Measurements from ENCODE around the gene MLPH. TPM values are rescaled to one million over a fixed set of nuclear protein-coding genes. Genes with fewer than 3 reads are reported as not detected.

MLPH gene
- total and polyA plus RNA-seq, 2 donors (not counting 1 experiment from before 2014, with no cell fraction given): not detected

DNA sequence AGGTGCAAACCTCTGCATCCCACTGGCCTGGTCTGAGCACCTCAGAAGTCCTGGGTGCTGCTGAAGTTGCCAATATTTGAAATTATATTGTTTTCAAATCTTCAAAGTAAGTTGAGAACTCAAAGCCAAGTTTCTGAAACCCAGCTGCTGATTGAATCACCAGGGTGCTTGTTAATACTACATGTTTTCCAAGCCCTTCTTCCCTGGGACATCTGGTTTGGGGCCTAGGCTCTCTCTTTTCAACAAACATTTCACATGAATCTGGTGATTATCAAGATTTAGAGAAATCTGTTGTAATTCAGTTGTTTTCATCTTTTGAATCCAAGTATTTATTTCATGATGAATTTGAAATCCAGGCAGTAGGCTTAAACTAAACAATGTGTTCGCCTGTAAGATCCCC lies 24.4 kb downstream of the MLPH start:
- H2AFZ ChIP-seq (ENCODE audit: insufficient read depth, low read depth, low read length, poor library complexity, severe bottlenecking): no peak overlapping the region
- ATAC-seq (ENCODE audit: low read depth) (no peak), DNase-seq (no peak)
- H3K9ac ChIP-seq (ENCODE audit: low read length): no peak overlapping the region
- Mint-ChIP-seq H3K4me1 (no peaks in the 10 kb centered on the region), H3K27ac (no peak overlapping the region), H3K9me3 (ENCODE audit: insufficient read depth) (no peaks in the 10 kb centered on the region), H3K27me3 (peaks cover 23% of the 10 kb centered on the region), H3K4me3 (no peak overlapping the region)
- peaks cover 0 to 7% (median 3%) of the 10 kb centered on the region in 4 experiments for H3K27me3 ChIP-seq (replicated peaks in 1 of 4; ENCODE audit: control extremely low read depth in 1 of 4, control insufficient read depth in 3 of 4, insufficient read depth in 4 of 4, low read length in 3 of 4)
- no peaks in the 10 kb centered on the region for H4K20me1 ChIP-seq (ENCODE audit: control insufficient read depth, insufficient read depth, low read length, poor library complexity, severe bottlenecking)
- intact Hi-C loops (cut with micrococcal nuclease): no loop called here
- no peaks in the 10 kb centered on the region for H3K79me2 ChIP-seq (ENCODE audit: control insufficient read depth, insufficient read depth, low read length)
- H3K4me2 ChIP-seq (replicated peaks; ENCODE audit: low read depth, low read length, poor library complexity, severe bottlenecking): no peak overlapping the region
- no peaks in the 10 kb centered on the region for H3K9me3 ChIP-seq (ENCODE audit: control extremely low read depth in 1 of 3, control insufficient read depth in 2 of 3, insufficient read depth in 1 of 3, low read length in 2 of 3)
- WGBS (ENCODE audit: insufficient coverage): 78% methylated on average over 1 of the region's 1 CpG
- ChIA-PET CTCF (interaction anchor here (1.7 to 8.4 kb wide), 5 partner anchors 10 to 263 kb away, joined by 9 to 149 read pairs (median 25); no protein-coding TSS in a partner anchor), POLR2A (no interaction called here)
- H3K27ac ChIP-seq (ENCODE audit: low read length in 2 of 2): no peak overlapping the region
- no peaks in the 10 kb centered on the region for H3K36me3 ChIP-seq (replicated peaks in 1 of 2; ENCODE audit: control extremely low read depth in 1 of 2, control insufficient read depth in 1 of 2, extremely low read depth in 1 of 2, insufficient read depth in 2 of 2, low read length in 1 of 2)
- H3K4me1 ChIP-seq (ENCODE audit: control insufficient read depth in 2 of 2, insufficient read depth in 2 of 2, low read length in 2 of 2): no peaks in the 10 kb centered on the region
- no peak overlapping the region for H3K4me3 ChIP-seq (ENCODE audit: control extremely low read depth in 1 of 5, extremely low read depth in 1 of 5, insufficient read depth in 1 of 5, low read depth in 2 of 5, low read length in 4 of 5)
- TF ChIP-seq EZH2 (IDR thresholded peaks at IDR 0.05; ENCODE audit: borderline replicate concordance, insufficient read depth, low read depth, low read length, poor library complexity, severe bottlenecking): no peak
- TF ChIP-seq, protein P1, sequence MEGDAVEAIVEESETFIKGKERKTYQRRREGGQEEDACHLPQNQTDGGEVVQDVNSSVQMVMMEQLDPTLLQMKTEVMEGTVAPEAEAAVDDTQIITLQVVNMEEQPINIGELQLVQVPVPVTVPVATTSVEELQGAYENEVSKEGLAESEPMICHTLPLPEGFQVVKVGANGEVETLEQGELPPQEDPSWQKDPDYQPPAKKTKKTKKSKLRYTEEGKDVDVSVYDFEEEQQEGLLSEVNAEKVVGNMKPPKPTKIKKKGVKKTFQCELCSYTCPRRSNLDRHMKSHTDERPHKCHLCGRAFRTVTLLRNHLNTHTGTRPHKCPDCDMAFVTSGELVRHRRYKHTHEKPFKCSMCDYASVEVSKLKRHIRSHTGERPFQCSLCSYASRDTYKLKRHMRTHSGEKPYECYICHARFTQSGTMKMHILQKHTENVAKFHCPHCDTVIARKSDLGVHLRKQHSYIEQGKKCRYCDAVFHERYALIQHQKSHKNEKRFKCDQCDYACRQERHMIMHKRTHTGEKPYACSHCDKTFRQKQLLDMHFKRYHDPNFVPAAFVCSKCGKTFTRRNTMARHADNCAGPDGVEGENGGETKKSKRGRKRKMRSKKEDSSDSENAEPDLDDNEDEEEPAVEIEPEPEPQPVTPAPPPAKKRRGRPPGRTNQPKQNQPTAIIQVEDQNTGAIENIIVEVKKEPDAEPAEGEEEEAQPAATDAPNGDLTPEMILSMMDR (IDR thresholded peaks at IDR 0.05): no peak

DNA sequence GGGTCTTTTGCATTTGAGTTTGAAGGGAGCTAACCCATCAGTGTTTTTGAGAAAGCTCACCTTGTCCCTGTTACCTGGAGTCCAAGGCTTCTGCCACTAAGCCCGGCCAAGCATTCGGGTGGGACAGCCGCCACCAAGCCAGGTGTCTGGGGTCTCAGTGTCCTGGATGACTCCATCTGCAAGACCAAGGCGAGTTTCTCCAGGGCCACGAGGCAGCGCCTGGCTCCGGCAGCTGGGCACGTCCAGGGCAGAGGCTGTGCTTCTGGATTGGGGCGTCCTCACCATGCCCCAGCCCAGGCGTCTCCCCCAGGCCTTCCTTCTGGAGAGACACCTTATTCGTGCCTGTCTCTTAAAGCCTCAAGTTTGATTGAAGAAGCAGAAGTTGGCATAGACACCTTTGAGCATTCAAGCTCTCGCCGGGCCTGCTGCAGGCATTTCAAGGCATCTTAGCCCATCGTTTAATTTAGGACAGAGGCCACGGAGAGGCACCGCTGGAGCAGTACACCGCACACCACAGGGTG lies 24.9 kb downstream of the MLPH start:
- DNase-seq (no peak), ATAC-seq (ENCODE audit: low read depth) (no peak)
- H3K9me3 ChIP-seq (ENCODE audit: control extremely low read depth in 1 of 3, control insufficient read depth in 2 of 3, insufficient read depth in 1 of 3, low read length in 2 of 3): no peaks in the 10 kb centered on the region
- H3K4me2 ChIP-seq (replicated peaks; ENCODE audit: low read depth, low read length, poor library complexity, severe bottlenecking): no peak overlapping the region
- intact Hi-C loops (cut with micrococcal nuclease): loop anchor here (1.0 kb wide), 2 partner anchors 262 to 751 kb away; no protein-coding TSS in a partner anchor
- H3K36me3 ChIP-seq (replicated peaks in 1 of 2; ENCODE audit: control extremely low read depth in 1 of 2, control insufficient read depth in 1 of 2, extremely low read depth in 1 of 2, insufficient read depth in 2 of 2, low read length in 1 of 2): no peaks in the 10 kb centered on the region
- Mint-ChIP-seq H3K4me3 (no peak overlapping the region), H3K9me3 (ENCODE audit: insufficient read depth) (no peaks in the 10 kb centered on the region), H3K27ac (no peak overlapping the region), H3K27me3 (peaks cover 19% of the 10 kb centered on the region), H3K4me1 (no peaks in the 10 kb centered on the region)
- peaks cover 0 to 7% (median 3%) of the 10 kb centered on the region in 4 experiments for H3K27me3 ChIP-seq (replicated peaks in 1 of 4; ENCODE audit: control extremely low read depth in 1 of 4, control insufficient read depth in 3 of 4, insufficient read depth in 4 of 4, low read length in 3 of 4)
- CTCF ChIA-PET: interaction anchor here (0.7 to 8.4 kb wide), 27 partner anchors 8 to 752 kb away, joined by 3 to 149 read pairs (median 6); partner anchors contain the start of gene COPS8
- no peak overlapping the region for H3K4me3 ChIP-seq (ENCODE audit: control extremely low read depth in 1 of 5, extremely low read depth in 1 of 5, insufficient read depth in 1 of 5, low read depth in 2 of 5, low read length in 4 of 5)
- POLR2A ChIA-PET: no interaction called here
- no peak overlapping the region for H3K9ac ChIP-seq (ENCODE audit: low read length)
- H3K79me2 ChIP-seq (ENCODE audit: control insufficient read depth, insufficient read depth, low read length): no peaks in the 10 kb centered on the region
- H3K4me1 ChIP-seq (ENCODE audit: control insufficient read depth in 2 of 2, insufficient read depth in 2 of 2, low read length in 2 of 2): no peaks in the 10 kb centered on the region
- no peak overlapping the region for H2AFZ ChIP-seq (ENCODE audit: insufficient read depth, low read depth, low read length, poor library complexity, severe bottlenecking)
- H3K27ac ChIP-seq (ENCODE audit: low read length in 2 of 2): no peak overlapping the region
- TF ChIP-seq EZH2 (IDR thresholded peaks at IDR 0.05; ENCODE audit: borderline replicate concordance, insufficient read depth, low read depth, low read length, poor library complexity, severe bottlenecking): no peak
- 89% methylated on average over 15 of the region's 17 CpGs for WGBS (ENCODE audit: insufficient coverage)
- no peaks in the 10 kb centered on the region for H4K20me1 ChIP-seq (ENCODE audit: control insufficient read depth, insufficient read depth, low read length, poor library complexity, severe bottlenecking)

Data from B cell (primary cell).